D721Med (cell line): ENCODE data around the gene PRRG3.

Experiments
- DNase-seq: peaks from one replicate; pipeline ENCODE4 v3.0.0; 2011; ENCODE audit warnings: low spot score; ENCODE audit not compliant: insufficient read length
- FAIRE-seq: peaks from 2 replicates; lab custom pipeline; 2011; peaks lifted over from hg19 to GRCh38; lab: Jason Lieb, UNC
- CTCF ChIP-seq: IDR thresholded peaks from 2 replicates; pipeline ENCODE4 v1.5.1; 2012; ENCODE audit warnings: mild to moderate bottlenecking, control low read depth; ENCODE audit not compliant: insufficient read depth; ENCODE audit errors: missing control alignments

Gene PRRG3

DNA sequence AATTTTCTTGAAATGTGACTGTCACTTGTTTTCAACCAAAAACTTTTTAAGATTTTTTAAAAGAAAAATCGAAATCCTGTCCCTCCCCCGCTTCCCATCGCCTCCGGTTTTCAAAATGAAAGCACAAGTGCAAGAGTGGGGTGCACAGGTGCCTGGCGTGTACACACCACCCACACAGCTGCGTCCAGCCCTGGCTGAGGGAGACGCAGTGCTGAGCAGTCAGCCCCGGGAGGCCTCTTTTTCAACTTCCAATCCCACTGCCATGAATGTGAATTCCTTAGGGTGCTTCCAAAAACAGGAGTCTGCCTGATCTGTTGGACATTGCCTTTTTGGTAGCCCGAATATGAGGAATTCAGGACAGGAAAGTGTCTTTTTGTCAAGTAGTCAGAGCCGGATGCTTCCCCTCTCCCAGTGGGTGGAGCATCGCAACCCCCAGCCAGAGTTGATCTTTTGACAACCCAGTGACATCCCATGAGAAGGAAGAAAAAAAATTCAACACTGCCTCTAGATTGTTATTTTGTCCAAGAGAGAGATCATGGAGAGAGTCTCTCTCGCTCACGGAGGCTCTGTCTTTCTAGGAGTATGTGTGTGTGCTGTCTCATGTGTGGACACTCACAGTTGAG is 8.9 kb downstream of the PRRG3 start:
- DNase-seq (no peak), FAIRE-seq (no peak)
- no peak for TF ChIP-seq CTCF

GRCh38 chrX:151708821-151709220 is 13.6 kb downstream of the PRRG3 start:
- no peak for TF ChIP-seq CTCF
- FAIRE-seq (no peak), DNase-seq (no peak)

GRCh38 chrX:151710457-151710856 is 15.2 kb downstream of the PRRG3 start:
- no peak for DNase-seq
- no peak for TF ChIP-seq CTCF
- no peak for FAIRE-seq

DNA sequence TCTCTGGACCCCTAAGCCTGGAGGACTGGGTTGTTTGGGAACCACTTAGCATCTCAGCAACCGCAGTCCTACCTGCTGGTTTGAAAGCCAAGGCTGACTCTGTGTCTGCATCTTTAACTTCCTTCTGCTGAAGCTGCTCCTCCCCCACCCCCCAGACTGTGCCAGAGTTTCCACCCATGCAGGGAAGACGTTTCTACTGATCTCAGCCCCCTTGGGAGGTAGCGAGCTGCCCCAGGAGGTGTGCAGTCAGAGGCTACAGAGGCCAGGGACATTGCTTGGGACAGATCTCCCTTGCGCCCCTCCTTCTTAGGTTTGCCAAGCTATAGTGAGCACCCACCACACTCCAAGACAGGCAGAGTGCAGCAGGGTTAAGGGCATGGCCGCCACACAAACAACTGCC is 15.9 kb downstream of the PRRG3 start:
- no peak for TF ChIP-seq CTCF
- no peak for FAIRE-seq
- DNase-seq: no peak

GRCh38 chrX:151711787-151712186 is 16.5 kb downstream of the PRRG3 start:
- DNase-seq (no peak), FAIRE-seq (no peak)
- no peak for TF ChIP-seq CTCF

DNA sequence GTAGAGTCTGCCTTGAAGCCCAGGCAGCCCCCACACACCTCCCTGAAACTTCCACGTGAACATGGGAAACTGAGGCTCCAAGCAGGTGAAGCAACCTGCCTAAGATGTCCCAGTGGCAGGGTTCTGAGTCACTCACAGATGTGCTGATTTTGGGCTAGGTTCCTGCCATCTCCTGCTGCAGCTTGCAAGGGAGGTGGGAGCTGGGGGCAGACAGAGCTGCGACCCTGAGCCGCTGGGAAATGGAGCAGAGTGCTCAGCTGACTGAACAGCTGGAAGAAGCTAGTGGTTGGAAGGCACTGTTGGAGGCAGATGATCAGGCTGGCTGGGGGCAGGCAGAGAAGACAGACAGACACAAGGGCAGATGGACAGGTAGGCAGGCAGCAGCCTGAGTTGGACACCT is 17.0 kb downstream of the PRRG3 start:
- no peak for FAIRE-seq
- DNase-seq: no peak
- TF ChIP-seq CTCF: no peak

DNA sequence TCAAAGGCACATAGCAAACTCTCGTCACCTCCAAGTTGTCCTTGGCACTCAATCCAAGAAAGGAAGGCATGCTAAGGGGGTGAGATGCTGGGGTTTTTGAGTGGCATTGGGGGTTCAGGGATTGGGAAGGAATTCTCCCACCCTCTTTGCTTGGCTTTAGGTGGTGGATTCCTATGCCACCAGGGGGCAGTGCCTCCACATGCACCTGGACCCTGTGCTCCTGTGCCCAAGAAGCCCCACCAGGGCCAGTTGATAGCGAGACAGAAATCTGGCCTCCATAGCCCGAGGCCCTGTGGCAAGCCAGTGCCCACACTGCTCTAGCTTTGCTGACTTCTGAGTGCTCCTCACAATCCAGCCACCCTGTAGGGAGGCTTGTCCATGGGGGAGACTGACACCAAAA is 18.6 kb downstream of the PRRG3 start:
- DNase-seq (no peak), FAIRE-seq (no peak)
- TF ChIP-seq CTCF: peak; percentile 26
